ENCODE results near the gene HIRIP3.
"Not testable (repeated sequence)": the region's sequence is repeated elsewhere in the genome, so short reads cannot be mapped to it uniquely, and the experiment has no call there.

HIRIP3 gene

DNA sequence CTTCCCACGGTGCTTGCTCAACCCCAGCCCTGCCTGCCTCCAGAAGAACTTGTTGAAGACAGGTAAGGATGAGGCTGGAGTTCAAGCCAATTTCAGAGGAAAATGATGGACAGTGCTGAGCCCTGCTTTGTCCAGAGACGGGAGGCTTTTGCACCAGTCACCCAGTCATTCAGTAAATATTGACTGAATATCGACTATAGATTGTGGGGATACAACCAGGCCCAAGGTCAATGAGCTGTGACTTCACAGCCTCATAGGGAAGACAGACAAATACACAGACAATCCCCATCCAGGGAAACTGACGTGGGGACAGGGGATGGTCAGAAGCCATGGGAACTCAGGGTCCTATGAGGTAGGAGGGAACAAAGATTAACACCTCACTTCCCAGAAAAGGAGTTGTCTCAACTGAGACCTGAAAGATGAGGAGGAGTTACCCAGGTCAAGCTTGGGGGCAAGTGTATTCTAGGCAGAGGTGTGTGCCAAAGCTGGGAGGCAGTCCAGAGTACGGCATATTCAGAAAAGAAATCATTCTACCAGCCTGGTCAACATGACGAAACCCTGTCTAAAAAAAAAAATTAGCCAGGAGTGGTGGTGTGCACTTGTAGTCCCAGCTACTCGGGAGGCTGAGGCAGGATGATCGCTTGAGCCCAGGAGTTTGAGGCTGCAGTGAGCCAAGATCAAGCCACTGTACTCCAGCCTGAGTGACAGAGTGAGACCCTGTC lies 21.3 kb upstream of the HIRIP3 start:
- no peak for DNase-seq (ENCODE audit: low read depth in 3 of 3)

GRCh38 chr16:30015450-30015849 lies 20.0 kb upstream of the HIRIP3 start:
- not testable (repeated sequence) for DNase-seq (ENCODE audit: low read depth in 3 of 3)

DNA sequence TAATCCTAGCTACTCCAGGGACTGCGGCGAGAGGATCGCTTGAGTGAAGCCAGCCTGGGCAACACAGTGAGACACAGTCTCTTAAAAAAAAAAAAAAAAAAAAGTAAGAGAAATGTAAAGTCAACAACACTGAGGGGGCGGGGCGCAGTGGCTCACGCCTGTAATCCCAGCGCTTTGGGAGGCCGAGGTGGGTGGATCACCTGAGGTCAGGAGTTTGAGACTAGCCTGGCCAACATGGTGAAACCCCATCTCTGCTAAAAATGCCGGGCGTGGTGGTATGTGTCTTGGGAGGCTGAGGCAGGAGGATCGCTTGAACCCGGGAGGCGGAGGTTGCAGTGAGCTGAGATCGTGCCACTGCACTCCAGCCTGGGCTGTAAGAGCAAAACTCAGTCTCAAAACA lies 17.2 kb upstream of the HIRIP3 start:
- not testable (repeated sequence) for DNase-seq (ENCODE audit: low read depth in 3 of 3)

- DNase-seq (ENCODE audit: low read depth in 3 of 3): no peak
Measured at GRCh38 chr16:30011714-30012504, 16.5 kb upstream of the HIRIP3 start.

DNA sequence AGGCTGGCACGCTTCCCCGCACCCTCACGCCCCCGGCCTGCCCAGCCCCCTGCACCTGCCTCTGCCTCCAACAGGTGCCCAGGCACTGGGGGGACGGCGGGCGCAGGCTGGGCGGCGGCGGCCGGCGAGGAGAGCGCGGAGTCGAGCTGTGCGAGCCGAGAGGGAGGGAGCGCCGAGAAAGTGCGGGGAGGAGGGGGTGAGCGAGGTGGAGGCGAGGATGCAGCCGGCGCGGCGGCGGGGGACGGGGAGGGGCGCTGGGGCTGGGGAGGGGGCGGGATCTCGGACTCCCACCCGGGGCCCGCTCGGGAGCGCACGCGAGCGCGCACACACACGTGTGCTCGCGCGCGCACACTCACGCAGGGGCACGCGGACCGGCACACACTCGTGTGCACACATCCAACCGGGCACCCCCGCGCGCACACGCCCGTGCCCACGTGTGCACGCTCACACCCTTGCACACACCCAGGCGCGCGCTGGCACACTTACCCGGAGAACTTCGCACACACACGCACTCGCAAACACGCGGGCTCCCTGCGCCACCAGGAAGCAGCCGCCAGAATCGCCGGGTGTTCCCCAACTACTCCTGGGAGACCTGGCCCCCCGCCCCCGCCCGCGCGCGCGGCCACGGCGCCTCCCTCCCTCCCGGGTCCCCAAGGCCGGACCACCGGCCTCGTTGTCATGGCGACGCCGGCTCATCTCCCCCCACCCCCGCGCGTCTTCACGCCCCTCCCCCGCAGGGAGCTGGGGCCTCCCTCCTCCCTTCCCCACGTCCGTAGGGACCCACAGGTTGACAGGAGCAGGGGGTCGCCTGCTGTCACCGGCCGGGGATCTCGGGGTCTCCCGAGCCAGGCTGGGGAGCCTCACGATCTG lies 15.7 kb upstream of the HIRIP3 start, which contains the start of gene DOC2A:
Gene DOC2A (minus strand): TSS at position 184 of the 870 bp plus-strand sequence. CDS start 805 bp downstream, outside the sequence.
- DNase-seq (ENCODE audit: low read depth in 3 of 3): peak in 1 of 3 donors; percentile 33

- DNase-seq (ENCODE audit: low read depth in 3 of 3): no peak
Measured at GRCh38 chr16:30009990-30010843, 14.8 kb upstream of the HIRIP3 start.

GRCh38 chr16:30009085-30009862 lies 13.9 kb upstream of the HIRIP3 start:
- no peak for DNase-seq (ENCODE audit: low read depth in 3 of 3)

GRCh38 chr16:30007378-30007895 lies 12.0 kb upstream of the HIRIP3 start:
- no peak for DNase-seq (ENCODE audit: low read depth in 3 of 3)

DNA sequence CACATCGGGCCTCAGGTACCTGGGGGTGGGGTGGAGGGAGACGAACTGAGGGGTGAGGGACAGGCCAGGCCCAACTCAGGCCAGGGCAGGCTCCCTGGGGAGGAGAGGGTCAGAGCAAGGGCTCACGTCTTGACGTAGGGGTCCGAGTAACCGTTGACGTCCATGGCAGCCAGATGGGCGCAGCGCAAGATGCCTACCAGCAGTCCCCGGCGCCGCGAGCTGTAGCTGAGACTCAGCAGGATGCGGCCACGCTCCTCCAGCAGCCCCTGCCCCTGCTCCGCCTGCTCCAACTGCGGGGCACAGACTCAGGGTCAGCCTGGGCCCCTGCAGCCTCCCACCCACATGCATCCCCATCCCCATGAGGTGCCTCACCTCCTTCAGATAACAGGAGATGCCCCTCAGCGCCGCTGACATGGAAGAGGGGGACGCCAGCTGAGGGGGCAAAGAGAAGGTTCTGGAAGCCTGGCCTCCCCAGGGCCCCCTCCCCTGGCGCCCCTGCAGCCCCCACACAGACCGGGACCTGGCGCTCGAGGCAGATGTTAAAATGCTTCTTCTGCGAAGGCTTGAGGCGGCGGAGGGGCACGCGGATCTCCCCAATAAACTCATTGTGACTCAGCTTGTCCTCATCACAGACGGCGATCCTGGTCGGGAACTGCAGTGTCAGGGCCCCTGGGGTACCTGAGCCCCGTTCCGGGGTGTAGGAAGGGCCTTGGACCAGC lies 11.4 kb upstream of the HIRIP3 start:
- DNase-seq (ENCODE audit: low read depth in 3 of 3): no peak

DNA sequence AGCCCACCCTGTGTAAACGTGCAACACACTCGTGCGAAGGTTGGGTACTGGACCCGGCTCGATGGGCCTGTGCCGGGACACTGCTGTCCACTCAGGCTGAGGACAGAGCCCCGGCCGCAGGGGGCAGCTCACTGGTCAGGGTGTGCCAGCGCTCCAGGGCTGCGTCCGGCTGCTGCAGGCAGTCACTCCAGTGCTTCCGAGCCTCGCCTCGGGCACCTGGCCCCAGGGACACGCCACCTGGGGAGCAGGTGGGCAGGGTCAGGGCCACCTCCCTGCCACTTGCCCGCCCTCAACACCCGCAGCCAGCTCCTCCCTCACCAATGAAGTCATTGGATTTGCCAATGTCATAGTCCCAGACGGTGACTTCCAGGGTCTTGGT lies 10.7 kb upstream of the HIRIP3 start:
- DNase-seq (ENCODE audit: low read depth in 3 of 3): no peak

DNA sequence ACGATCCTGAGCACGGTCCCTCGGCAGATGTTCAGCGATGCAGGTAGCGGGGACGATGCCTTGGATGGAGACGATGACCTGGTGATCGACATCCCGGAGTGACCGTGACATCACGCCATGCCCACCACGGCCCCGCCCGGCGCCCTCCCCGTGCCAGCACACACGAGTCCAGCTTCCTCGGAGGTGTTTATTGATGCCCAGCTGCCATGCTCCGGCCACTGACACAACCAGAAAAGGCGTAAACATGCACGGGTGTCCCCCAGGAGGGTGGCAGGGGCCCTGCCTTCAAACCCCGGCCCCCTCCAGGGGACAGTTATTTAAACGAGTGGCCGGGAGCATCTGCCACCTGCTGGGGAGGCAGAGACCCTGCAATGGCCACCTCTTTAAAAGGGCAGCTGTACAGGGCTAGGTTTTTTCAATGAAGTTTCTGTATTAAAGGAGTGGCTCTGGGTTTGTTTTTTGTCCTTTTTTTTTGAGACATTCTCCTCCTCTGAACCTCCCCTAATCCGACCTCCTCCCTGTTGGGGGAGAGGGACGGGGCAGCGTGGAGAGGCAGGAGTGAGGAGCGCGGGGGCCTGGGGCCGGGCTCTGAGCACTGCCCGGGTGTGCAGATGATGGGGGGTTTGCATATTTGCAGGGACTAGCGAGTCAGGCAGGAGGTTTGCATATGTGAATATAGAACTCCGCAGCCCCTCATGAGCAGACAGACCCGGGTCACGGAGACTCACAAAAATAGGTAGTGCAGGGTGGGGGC lies 10.1 kb upstream of the HIRIP3 start:
- no peak for DNase-seq (ENCODE audit: low read depth in 3 of 3)

GRCh38 chr16:30004811-30005242 lies 9.4 kb upstream of the HIRIP3 start:
- DNase-seq (ENCODE audit: low read depth in 3 of 3): no peak

DNA sequence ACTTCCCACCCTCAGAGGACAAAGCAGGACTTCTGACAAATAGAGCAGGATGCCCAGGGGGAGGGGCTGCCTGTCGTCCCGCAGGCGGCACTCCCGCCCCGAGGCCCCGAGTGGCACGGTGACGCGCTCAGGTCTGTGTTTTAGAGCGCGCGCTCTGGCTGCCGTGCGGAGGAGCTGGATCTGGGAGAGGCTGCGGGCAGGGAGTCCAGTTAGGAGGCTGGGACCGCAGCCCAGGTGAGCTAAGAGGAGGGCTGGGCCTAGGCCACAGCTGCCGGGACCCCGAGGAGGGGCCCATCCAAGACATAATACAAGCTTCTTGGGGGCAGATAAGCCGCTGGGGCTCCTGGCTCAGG lies 9.0 kb upstream of the HIRIP3 start:
- DNase-seq (ENCODE audit: low read depth in 3 of 3): no peak

DNA sequence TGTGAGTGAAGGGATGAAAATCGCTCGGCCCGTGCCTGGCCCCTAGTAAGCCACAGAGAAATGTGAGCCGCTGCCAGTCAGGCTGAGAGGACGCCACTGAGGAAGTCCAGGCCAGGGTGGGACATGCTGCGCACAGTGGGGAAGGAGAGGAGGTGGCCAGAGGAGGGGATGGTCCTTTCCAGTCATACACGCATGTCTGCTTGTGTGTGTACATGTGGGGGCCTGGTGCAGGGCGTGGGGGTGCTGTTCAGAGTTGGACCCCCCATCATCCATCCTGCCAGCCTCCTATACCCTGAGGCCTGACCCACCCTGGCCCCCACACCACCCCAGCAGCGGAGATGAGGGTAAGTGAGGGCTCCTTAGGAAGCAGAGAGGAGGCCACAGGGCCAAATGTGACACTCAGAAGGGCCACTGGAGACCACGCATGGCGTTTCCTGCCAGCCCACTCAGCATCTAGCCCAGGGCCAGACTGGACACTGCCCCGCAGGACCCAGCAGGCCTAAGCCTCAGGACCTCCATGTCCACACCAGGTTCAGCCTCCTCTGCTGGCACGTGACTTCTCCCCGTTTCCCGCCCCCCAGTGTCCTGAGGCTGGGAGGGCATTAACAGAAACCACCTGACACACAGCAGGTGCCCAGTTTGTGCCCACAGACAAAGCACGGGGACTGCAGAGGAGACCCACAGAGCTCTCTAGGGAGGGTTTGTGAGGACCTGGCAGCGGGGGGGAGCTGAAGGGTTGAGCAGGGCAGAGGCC lies 8.4 kb upstream of the HIRIP3 start:
- no peak for DNase-seq (ENCODE audit: low read depth in 3 of 3)

DNA sequence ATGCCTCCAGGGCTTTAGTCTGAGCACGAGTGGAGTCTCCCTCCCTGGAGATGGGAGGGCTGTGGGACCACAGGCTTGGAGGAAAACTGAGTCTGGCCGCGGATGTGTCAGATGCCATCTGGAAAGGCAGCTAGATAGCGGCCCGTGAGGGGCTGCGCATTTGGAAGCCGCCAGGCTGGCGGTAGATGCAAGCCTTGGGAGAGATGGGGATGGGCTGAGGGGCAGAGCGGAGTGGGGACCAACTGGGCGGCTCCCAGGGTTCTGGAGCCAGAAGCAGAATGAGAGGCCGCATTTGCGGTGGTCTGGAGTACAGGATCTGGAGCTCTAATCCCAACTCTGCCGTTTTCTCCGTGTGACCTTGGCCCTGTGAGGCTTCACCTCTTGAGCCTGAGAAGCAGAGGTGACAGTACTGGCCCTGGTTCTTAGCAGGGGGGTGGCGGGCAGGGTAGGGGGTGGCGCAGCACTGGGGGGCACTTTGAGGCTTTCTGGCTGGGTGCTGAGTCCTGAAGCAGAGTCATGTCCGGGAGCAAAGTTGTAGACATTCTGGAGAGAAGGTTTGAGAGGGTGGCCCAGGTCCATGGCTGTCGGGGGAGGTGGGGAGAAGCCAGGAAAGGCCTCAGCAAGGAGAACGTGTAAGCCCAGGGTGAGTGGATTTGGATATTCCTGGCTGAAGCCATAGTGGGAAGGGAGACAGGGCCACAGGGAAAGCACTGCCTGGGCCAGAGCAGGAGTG lies 7.4 kb upstream of the HIRIP3 start:
- no peak for DNase-seq (ENCODE audit: low read depth in 3 of 3)

GRCh38 chr16:30000735-30001631 lies 5.6 kb upstream of the HIRIP3 start:
- no peak for DNase-seq (ENCODE audit: low read depth in 3 of 3)
